ENCODE measurements around the gene MDM2. TPM values are rescaled to one million over a fixed set of nuclear protein-coding genes. Genes with fewer than 3 reads are reported as not detected.

Gene MDM2
- total RNA-seq, 2 donors from 2014 or later, result 54.1 to 93.4 TPM

GRCh38 chr12:68768431-68768939 is 39.5 kb upstream of the MDM2 start:
- ATAC-seq (no peak), DNase-seq (no peak)
- no peaks in the 10 kb centered on the region for H3K9me3 ChIP-seq
- no peak overlapping the region for H3K4me3 ChIP-seq
- TF ChIP-seq, protein P1, sequence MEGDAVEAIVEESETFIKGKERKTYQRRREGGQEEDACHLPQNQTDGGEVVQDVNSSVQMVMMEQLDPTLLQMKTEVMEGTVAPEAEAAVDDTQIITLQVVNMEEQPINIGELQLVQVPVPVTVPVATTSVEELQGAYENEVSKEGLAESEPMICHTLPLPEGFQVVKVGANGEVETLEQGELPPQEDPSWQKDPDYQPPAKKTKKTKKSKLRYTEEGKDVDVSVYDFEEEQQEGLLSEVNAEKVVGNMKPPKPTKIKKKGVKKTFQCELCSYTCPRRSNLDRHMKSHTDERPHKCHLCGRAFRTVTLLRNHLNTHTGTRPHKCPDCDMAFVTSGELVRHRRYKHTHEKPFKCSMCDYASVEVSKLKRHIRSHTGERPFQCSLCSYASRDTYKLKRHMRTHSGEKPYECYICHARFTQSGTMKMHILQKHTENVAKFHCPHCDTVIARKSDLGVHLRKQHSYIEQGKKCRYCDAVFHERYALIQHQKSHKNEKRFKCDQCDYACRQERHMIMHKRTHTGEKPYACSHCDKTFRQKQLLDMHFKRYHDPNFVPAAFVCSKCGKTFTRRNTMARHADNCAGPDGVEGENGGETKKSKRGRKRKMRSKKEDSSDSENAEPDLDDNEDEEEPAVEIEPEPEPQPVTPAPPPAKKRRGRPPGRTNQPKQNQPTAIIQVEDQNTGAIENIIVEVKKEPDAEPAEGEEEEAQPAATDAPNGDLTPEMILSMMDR (IDR thresholded peaks at IDR 0.05), result no peak
- no peak for TF ChIP-seq POLR2A (IDR thresholded peaks at IDR 0.05)
- H3K27me3 ChIP-seq, result no peaks in the 10 kb centered on the region
- H3K36me3 ChIP-seq (replicated peaks in 1 of 2; ENCODE audit: insufficient read depth in 1 of 2, low read depth in 2 of 2), result no peaks in the 10 kb centered on the region
- 90 to 91% methylated on average over 4 of the region's 4 CpGs for WGBS, 2 donors
- no peak overlapping the region for H3K27ac ChIP-seq
- no peaks in the 10 kb centered on the region for H3K4me1 ChIP-seq
- intact Hi-C loops (cut with DNase I), result no loop called here

DNA sequence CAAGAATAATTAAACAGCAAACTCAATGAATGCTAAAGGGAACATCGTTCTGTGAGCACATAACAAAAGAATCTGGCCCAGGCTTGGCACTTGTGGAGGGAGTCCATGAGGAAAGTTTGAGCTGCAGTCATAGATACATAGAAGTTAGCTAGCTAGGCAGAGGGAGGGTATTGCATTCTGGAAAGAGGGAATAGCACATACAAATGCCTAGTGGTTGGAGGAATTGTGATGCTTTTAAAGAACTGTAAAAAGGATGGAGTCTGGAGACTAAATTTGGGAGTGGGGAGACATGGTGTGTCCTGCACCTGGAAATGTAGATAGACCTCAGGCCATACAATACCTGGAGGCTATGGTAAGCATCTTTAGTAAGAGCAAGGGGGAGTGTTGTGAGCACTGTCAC is 38.0 kb upstream of the MDM2 start:
- TF ChIP-seq, protein P1 (IDR thresholded peaks at IDR 0.05), result no peak
- no peak for TF ChIP-seq POLR2A (IDR thresholded peaks at IDR 0.05)
- Histone ChIP-seq H3K36me3 (replicated peaks in 1 of 2; ENCODE audit: insufficient read depth in 1 of 2, low read depth in 2 of 2) (no peaks in the 10 kb centered on the region), H3K27ac (no peak overlapping the region), H3K9me3 (no peaks in the 10 kb centered on the region), H3K4me1 (no peaks in the 10 kb centered on the region), H3K4me3 (no peak overlapping the region), H3K27me3 (no peaks in the 10 kb centered on the region)
- ATAC-seq (no peak), DNase-seq (no peak)
- intact Hi-C loops (cut with DNase I), result no loop called here
- 87 to 93% methylated on average over 1 of the region's 1 CpG for WGBS, 2 donors

- H3K4me3 ChIP-seq, result no peak overlapping the region
- TF ChIP-seq, protein P1 (IDR thresholded peaks at IDR 0.05), result no peak
- no peak for TF ChIP-seq POLR2A (IDR thresholded peaks at IDR 0.05)
- H3K36me3 ChIP-seq (replicated peaks in 1 of 2; ENCODE audit: insufficient read depth in 1 of 2, low read depth in 2 of 2), result no peaks in the 10 kb centered on the region
- DNase-seq (no peak), ATAC-seq (no peak)
- 83 to 93% methylated on average over 5 of the region's 5 CpGs for WGBS, 2 donors
- no peak overlapping the region for H3K27ac ChIP-seq
- intact Hi-C loops (cut with DNase I), result no loop called here
- H3K9me3 ChIP-seq, result no peaks in the 10 kb centered on the region
- no peaks in the 10 kb centered on the region for H3K4me1 ChIP-seq
- H3K27me3 ChIP-seq, result no peaks in the 10 kb centered on the region
Observed at GRCh38 chr12:68771223-68771925, 36.6 kb upstream of the MDM2 start.

- no peaks in the 10 kb centered on the region for H3K27me3 ChIP-seq
- 70 to 82% methylated on average over 8 of the region's 8 CpGs for WGBS, 2 donors
- H3K4me3 ChIP-seq, result no peak overlapping the region
- H3K9me3 ChIP-seq, result no peaks in the 10 kb centered on the region
- H3K27ac ChIP-seq, result no peak overlapping the region
- H3K36me3 ChIP-seq (replicated peaks in 1 of 2; ENCODE audit: insufficient read depth in 1 of 2, low read depth in 2 of 2), result no peaks in the 10 kb centered on the region
- TF ChIP-seq, protein P1 (IDR thresholded peaks at IDR 0.05), result no peak
- TF ChIP-seq POLR2A (IDR thresholded peaks at IDR 0.05), result no peak
- ATAC-seq, result no peak
- DNase-seq, result no peak
- H3K4me1 ChIP-seq, result no peaks in the 10 kb centered on the region
- intact Hi-C loops (cut with DNase I), result no loop called here
Observed at GRCh38 chr12:68772714-68773113, 35.3 kb upstream of the MDM2 start.

- Histone ChIP-seq H3K27me3 (no peaks in the 10 kb centered on the region), H3K27ac (no peak overlapping the region), H3K9me3 (no peaks in the 10 kb centered on the region), H3K36me3 (replicated peaks in 1 of 2; ENCODE audit: insufficient read depth in 1 of 2, low read depth in 2 of 2) (no peaks in the 10 kb centered on the region), H3K4me1 (no peaks in the 10 kb centered on the region), H3K4me3 (no peak overlapping the region)
- intact Hi-C loops (cut with DNase I), result no loop called here
- 79 to 87% methylated on average over 5 of the region's 5 CpGs for WGBS, 2 donors
- no peak for ATAC-seq
- TF ChIP-seq POLR2A (IDR thresholded peaks at IDR 0.05), result no peak
- TF ChIP-seq, protein P1 (IDR thresholded peaks at IDR 0.05), result no peak
- DNase-seq, result no peak
Observed at GRCh38 chr12:68773582-68773981, 34.4 kb upstream of the MDM2 start.
